NCI-H146 treated with DMSO at 0.1 percent for 48 hours (cell line): ENCODE data around the gene PCNA.
"Not testable (repeated sequence)": the region's sequence is repeated elsewhere in the genome, so short reads cannot be mapped to it uniquely, and the experiment has no call there.

ENCODE experiments used
- DNase-seq: peaks from one replicate; lab custom pipeline; 2025; ENCODE audit not compliant: unreplicated experiment; lab: John Stamatoyannopoulos, UW

The PCNA gene

DNA sequence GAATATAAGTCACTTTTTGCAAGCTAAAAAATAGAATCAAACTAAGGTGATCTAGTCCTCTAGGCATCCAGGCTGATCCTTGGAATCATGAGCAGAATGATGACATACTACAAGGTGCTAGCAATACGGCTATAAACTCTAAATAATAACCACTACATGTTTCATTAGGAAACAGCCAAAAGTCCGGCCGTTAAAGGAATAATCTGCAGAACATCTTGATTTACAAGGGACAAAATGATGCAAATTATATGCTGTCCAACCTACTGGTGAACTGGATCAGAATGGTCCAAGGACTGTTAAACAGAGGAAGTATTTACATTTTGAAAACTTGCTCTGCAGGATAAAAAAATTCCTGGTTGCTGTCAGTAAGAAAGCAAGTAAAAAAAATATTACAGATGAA lies 19.8 kb downstream of the PCNA start:
- not testable (repeated sequence) for DNase-seq

DNA sequence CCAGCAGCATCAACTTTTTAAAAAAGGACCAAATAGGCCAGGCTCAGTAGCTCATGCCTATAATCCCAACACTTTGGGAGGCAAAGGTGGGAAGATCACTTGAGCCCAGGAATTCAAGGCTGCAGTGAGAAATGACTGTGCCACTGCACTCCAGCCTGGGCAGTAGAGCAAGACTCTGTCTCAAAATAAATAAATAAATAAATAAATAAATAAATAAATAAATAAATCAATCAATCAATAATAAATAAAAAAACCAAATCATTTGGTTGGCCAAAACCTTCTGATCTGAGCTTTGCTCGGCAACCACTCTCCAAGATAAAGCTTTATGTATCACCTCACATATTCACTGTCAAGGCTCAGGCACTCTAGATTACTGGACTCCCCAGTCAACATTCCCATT lies 20.7 kb downstream of the PCNA start:
- not testable (repeated sequence) for DNase-seq

DNA sequence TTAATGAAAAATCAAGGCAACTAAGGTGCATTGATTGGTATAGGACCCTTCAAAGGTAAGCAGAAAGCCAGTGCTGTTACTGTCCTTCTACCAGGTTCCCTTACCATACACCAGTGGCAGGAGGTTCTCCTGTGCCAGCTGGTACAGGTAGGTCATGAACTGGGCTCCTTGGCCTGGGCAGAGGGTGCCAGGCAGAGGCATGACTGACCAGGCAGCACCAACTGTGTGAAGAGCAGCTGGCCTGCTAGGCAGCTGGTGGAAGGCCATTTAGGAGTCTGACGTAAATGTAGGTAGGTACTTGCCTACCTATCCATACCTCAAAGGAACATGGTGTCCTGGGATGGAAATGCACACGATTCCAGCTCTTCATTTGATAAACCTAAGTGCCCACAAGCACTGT lies 23.3 kb downstream of the PCNA start:
- DNase-seq: no peak

DNA sequence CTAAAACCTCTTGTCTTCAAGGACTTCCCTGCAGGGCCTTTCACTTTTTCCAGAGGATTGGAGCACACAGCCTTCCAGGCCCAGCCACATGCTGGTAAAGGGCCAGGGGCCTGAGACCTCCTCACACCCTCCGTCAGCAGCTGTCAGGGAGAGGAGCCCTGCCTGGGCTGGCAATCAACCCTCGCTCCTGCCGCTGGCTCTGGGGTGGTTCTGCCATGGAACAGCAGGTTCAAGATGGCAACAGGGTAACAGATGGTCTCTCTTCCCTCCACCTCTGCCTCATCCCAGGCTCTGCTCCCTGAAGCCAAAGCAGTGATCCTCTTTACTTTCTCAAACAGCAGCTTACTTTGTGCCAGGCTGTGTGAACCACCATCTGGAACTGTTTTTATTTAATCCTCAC lies 23.8 kb downstream of the PCNA start:
- no peak for DNase-seq

DNA sequence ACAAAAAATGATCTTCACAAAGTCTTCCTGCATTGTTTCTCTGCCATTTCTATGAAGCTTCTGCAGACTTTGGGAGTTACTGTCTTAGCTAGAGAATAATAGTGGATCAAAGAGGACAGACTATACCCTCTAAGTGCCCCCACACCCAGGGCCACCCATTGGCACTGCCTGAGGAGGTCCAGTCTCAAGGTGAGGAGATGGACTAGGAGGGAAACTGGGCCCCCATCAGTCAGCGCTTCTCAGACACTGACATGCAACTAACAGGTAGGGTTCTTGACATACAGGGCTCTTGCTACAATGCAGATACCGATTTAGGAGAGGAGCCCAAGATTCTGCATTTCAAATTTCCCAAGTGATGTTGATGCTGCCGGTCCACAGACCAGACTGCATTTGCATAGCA lies 24.3 kb downstream of the PCNA start:
- no peak for DNase-seq

DNA sequence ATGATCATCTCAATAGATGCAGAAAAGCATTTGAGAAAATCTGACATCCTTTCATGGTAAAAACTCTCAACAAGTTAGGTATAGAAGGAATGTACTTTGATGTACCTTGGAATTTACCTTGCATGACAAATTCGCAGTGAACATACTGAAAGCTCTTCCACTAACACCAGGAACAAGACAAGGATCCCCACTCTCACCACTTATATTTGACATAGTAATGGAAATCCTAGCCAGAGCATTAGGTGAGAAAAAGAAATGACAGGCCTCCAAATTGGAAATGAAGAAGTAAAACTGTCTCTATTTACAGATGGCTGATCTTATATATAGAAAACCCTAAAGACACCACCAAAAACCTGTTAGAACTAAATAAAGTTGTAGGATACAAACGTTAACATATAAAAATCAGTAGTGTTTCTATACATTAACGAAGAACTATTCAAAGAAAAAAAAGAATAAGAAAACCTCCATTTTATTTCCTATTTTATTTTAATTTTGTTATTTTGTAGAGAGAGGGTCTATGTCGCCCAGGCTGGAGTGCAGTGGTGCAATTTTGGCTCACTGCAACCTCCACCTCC lies 26.9 kb downstream of the PCNA start:
- DNase-seq: no peak

DNA sequence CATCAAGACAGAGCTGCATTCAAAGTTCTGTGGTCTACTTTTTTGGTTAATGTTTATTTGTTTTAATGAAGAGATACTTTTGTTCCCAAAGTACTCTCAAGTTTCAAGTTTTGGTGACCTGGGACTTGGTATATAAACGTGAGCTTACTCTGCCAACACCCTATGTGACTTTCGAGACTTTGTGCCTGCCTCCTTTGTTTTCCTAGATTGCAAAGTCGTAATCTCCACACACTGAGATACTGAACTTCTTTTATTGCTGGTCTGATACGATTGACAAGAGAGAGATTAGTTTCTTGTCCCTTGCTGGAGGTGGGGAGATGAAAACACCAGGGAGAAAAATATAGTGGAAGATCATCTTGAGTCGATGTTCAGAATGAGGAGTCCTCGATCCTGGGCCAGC lies 27.9 kb downstream of the PCNA start:
- DNase-seq: no peak

DNA sequence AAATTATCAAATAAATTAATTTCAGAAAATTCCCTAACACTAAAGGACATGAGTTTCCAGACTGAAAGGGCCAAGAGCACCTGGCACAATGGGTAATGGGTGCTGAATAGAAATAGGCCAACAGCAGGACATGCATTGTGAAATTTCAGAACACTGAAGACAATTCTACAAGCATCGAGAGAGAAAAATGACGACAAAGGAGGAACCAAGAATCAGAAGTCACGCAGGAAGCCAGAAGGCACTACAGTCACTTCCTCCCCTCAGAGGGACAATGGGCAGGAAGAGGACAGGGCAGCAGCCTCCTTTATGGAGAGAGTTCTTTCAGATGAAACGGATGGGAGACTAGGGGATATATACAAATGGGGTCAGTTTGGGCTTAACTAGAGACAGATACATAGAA lies 29.6 kb downstream of the PCNA start:
- no peak for DNase-seq

DNA sequence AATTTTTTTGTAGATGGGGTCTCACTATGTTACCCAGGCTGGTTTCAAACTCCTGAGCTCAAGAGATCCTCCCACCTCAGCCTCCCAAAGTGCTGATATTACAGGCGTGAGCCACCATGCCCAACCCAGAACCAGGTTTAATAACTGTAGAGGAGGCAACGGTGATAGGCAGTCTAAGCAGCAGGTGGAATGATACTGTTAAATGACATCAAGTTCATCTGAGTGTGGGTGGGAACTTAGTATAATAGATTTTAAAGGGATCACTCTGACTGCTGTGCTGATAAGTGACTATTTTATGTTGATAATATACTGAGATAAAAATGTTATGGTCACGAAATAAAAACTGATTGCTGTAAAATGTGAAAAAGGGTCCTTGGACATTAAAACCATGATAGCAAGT lies 31.1 kb downstream of the PCNA start:
- DNase-seq: no peak

DNA sequence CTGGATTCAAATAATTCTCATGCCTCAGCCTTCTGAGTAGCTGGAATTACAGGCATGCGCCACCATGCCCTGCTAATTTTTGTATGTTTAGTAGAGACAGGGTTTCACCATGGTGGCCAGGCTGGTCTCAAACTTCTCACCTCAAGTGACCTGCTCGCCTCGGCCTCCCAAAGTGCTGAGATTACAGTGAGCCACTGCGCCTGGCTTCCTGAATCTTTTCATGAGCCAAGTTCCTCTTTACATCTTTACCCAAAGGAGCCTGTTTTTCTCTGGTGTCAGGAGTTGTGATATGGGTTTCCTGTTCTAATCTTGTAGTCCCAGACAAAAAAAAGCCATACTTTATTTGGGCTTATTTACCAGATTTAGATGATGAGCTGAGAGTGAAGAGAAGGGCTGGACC lies 34.4 kb downstream of the PCNA start:
- no peak for DNase-seq

DNA sequence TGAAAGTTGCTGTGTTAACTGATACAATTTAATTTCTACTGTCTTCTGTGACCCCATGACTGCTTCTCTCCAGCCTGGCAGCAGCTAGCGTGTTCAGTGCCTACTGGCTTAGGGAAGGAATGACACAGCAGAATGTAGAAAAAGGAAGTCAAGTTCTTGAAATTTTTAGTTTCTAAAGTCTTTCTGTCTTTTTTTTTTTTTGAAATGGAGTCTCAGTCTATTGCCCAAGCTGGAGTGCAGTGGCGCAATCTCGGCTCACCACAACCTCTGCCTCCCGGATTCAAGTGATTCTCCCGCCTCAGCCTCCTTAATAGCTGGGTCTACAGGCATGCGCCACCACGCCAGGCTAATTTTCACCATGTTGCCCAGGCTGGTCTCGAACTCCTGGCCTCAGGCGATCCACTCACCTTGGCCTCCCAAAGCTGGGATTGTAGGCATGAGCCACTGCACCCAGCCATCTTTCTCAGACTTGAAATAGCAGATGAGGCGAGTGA lies 39.3 kb downstream of the PCNA start:
- no peak for DNase-seq

DNA sequence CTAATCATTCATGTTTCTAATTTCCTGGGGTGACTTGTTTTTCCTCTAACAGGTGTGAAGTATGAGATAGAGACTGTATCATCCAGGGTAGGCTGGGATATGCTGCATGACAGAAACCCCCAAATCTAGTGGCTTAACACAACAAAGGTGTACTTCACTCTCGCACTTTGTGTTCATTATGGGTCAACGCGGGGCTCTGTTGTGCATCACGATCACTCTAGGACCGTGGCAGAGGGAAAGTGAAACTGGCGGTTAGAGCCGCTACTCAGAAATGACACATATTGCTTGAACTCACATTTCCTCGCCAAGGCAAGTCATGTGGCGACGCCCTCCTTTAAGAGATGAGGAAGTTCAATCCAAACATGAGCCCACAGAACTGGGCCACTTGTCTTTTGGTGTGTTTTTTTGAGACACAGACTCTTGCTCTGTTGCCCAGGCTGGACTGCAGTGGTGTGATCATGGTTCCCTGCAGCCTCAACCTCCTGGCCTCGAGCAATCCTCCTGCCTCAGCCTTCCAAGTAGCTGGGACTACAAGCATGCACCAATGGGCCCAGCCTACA lies 41.3 kb downstream of the PCNA start:
- DNase-seq: no peak

DNA sequence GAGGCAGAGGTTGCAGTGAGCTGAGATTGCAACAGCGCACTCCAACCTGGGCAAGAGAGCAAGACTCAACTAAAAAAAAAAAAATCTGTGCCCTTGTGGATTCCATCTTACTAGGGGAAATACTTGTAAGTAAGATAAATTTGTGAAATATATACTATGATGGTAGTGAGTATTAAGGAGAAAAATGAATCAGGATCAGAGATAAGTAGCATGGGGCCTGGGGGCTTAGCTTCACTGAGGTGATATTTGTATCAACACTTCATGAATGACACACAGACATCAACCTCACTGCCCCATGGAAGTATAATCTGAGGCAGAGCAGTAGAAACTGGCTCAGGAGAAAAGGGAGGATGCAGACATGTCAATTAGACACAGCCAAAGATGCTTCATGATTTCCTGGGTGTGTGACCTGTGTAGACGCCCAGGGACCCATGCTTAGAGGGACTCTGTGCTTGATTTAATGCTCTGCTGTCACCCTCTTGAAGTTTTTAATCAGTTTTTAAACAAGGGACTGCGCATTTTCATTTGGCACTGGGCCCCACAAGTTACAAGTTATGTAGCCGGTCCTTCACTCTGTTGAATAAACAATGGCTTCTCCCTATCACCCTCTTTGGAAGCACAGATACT lies 41.9 kb downstream of the PCNA start:
- DNase-seq: no peak

DNA sequence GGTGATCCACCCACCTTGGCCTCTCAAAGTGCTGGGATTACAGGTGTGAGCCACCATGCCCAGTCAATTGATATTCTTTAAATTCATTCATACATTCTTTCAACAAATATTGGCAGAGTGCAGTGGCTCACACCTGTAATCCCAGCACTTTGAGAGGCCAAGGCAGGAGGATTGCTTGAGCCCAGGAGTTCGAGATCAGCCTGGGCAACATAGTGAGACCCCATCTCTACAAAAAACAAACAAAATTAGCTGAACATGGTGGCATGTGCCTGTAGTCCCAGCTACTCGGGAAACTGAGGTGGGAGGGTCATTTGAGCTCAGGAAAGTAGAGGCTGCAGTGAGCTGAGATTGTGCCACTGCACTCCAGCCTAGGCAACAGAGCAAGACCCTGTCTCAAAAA lies 42.8 kb downstream of the PCNA start:
- DNase-seq: not testable (repeated sequence)

DNA sequence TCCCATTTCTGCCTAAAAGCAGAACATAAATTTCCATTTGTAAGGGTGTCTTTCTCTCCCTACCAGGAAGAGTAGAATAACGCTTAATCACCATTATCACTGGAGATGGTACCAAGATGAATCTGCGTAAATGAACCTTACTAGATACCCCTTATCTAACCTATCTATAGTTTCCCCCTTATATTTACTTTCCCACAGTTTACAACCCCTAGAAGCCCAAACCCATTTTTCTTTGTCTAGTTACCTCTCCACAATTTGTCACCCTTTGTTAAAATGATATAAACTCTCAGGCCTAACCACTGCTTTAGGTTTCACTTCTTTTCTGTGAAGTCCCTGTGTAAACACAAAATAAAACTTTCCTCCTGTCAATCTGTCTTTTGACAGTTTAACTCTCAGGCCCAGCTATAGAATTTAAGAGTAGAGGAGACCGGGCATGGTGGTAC lies 45.5 kb downstream of the PCNA start:
- no peak for DNase-seq

DNA sequence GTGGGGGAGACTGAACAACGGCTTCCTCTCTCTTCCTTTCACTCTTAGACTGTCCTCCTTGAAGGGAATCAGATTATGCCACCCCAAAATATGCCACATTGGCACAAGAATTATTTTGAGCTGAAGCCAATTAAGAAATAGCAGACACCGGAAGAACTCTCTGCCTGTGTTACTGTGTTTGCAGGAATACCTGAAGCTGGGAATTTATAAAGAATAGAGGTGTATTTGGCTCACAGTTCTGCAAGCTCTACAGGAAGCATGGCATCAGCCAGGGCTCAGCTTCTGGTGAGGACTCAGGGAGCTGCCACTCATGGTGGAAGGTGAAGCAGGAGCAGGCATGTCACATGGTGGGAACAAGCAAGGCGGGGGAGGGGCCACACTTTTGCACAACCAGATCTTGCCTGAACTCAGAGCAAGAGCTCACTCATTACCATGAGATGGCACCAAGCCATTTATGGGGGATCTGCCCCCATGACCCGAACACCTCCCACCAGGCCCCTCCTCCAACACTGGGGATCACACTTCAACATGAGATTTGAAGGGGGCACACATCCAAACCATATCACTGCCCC lies 46.0 kb downstream of the PCNA start:
- no peak for DNase-seq

DNA sequence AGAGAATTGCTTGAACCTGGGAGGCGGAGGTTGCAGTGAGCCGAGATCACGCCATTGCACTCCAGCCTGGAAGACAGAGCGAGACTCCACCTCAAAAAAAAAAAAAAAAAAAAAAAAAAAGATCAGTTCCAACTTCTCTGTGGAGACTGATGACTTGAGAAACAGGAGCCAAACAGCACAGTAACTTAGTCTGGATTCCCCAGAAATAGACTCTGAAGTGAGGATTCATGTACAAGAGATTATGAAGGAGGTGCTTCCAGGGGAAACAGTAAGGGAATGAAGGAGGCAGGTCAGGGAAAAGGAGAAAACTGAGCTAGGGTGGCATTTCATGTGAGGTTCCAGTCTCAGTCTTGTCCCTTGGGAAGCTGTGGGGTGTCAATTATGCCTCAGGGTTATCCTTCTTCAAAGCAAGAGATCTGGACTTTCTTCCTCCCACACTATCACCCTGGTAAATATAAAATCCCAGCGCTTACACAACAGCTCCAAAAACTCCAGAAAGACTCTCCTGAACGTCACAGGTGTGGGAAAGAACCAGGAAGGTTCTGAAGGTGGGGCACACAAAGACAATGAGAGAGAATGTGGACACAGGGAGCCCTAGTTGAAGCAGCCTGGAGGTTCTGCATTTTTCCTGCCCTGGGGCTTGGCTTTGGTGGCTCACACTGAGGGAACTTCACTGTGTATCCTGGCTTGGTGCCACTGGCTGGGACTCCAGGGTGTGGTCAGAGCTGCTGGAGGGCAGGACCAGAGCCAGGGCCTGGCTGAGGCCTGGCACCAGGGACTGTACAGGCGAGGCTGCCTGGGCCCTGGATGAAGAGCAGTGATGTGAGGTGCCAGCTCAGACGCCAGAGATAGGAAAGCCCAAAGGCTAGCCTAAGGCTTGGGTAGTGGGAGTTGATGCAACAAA lies 46.8 kb downstream of the PCNA start:
- DNase-seq: no peak

DNA sequence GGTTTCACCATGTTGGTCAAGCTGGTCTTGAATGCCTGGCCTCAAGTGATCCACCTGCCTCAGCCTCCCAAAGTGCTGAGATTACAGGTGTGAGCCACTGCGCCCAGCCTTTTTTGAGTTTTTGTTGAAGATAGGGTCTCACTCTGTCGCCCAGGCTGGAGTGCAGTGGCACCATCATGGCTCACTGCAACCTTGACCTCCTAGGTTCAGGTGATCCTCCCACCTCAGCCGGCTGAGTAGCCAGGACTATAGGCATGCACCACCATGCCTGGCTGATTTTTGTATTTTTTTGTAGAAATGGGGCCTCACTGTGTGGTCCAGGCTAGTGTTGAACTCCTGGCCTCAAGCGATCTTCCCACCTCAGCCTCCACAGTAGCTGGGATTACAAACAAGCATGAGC lies 47.8 kb downstream of the PCNA start:
- DNase-seq: not testable (repeated sequence)

DNA sequence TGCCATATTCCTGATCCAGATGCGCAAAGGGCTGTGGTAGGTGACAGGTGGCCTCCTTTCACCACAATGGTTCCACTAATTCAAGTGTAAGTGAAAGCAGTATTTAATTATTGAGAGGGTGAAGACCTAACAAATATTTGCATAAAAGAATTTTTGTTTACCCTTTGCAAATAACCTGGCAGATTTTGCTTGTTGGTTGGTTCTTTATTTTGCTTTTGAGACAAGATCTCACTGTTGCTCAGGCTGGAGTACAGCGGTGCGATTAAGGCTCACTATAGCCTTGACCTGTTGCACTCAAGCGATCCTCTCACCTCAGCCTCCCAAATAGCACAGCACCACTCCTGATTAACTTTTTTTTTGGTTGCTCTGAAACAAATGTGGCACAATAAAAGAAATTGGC lies 49.2 kb downstream of the PCNA start:
- peak; percentile 27 for DNase-seq

DNA sequence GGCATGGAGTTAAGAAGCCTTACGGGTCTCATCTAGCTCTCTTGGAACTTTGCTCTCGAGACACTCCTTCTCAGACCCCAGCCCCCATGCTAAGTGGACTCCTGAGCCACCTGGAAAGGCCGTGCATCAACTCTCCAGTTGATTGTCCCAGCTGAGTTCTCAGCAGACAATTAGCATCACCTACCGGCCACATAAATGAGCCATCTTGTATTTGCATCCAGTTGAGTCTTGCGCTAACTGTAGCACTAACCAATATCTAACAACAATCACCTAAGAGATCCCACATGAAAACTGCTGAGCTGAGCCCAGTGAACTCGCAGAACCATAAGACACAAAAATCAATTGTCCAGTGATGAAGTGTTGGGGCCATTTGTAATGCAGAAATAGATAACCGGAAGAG lies 49.7 kb downstream of the PCNA start:
- DNase-seq: no peak

DNA sequence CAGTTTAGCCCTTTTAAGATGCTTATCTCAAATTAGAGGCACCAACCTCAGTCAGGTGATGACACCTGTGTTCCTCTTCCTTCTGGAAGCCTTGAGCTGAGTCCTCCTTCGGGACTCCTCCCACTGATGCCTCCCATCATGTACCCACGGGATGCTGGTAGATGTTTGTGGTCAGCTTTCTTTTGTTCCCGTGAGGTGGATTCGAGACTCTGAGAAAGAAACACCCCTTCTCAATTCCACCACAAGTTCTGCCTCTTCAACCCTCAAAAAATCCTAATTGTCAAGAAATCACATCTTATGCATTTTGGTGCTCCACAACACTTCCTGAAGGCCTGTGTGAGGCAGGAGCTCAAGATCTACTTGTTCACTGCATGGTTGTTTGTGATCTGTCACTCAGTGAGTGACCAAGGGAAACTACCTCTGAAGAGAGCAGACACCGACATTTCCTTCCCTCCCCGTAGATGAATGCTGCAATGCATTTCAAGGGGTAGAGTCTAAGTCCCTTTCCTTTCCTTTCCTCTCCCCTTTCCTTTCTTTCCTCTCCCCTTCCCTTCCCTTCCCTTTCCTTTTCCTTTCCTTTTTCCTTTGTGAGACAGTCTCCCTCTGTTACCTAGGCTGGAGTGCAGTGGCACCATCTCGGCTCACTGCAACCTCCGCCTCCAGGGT lies 50.5 kb downstream of the PCNA start:
- DNase-seq: no peak
